Ascending aorta (tissue), 2 donors: ENCODE data around the gene TIPRL. TPM values are rescaled to one million over a fixed set of nuclear protein-coding genes. Genes with fewer than 3 reads are reported as not detected.

Source experiments
- DNase-seq, 2 donors: peaks; one replicate each; pipeline ENCODE4 v3.0.0-alpha.2; 2019; ENCODE audit warnings: low spot score in 2 of 2
- H3K27ac ChIP-seq, 2 donors: fragments of 200-600 bp; sonication (generic); one replicate each; pipeline ENCODE4 v1.5.1; 2016 to 2017; ENCODE audit warnings: mild to moderate bottlenecking in 1 of 2
- H3K27me3 ChIP-seq: fragments of 200-600 bp; sonication (generic); one replicate; pipeline ENCODE4 v1.5.1; 2017
- H3K36me3 ChIP-seq, 2 donors: fragments of 200-600 bp; sonication (generic); one replicate each; pipeline ENCODE4 v1.5.1; 2016
- H3K4me1 ChIP-seq, 2 donors: fragments of 200-600 bp; sonication (generic); one replicate each; pipeline ENCODE4 v1.5.1; 2016 to 2017; ENCODE audit warnings: mild to moderate bottlenecking in 1 of 2
- H3K4me3 ChIP-seq, 2 donors: fragments of 200-600 bp; sonication (generic); one replicate each; pipeline ENCODE4 v1.5.1; 2016 to 2017; ENCODE audit warnings: mild to moderate bottlenecking in 1 of 2
- H3K9me3 ChIP-seq, 2 donors: fragments of 200-600 bp; sonication (generic); one replicate each; pipeline ENCODE4 v1.5.1; 2016
- CTCF ChIP-seq, 3 experiments: fragments of 200-600 bp in 2 of 3; fragments of 450-650 bp in 1 of 3; sonication (generic) in 2 of 3; IDR thresholded peaks; one replicate each; pipeline ENCODE4 v1.5.1; 2016 to 2019; ENCODE audit warnings: antibody characterized with exemption in 3 of 3, mild to moderate bottlenecking in 1 of 3, moderate library complexity in 1 of 3
- intact Hi-C: fragments of 100-400 bp; cut with DNase I; formaldehyde crosslinking; loops from one replicate; pipeline ENCODE4 v1.15.1; 2023
- total RNA-seq: library from RNA; depleted of rRNA; stranded (reverse); fragments of >200 nt; gene quantifications from one replicate; pipeline ENCODE4 v1.1.0, GENCODE V29; 2016

TIPRL gene
- total RNA-seq, 1 donor from 2014 or later: 2.7 TPM

DNA sequence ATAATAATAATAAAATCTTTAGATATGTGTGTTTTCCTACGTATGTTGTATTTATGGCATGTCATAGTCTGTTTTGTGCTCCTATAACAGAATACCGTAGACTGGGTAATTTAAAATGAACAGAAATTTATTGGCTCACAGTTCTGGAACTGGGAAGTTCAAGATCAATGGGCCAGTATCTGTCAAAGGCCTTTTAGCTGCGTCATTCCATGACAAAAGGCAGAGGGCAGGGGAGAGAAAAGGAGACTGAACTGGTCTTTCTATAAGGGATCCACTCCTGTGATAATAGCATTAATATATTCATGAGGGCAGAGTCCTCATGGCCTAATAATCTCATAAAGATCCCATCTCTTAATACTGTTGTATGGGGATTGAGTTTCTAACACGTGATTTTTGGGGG lies 39.9 kb downstream of the TIPRL start:
- no peaks in the 10 kb centered on the region for H3K36me3 ChIP-seq
- DNase-seq: no peak
- H3K27ac ChIP-seq: no peak overlapping the region
- no peak overlapping the region for H3K4me3 ChIP-seq
- TF ChIP-seq CTCF (IDR thresholded peaks at IDR 0.05): no peak
- intact Hi-C loops: no loop called here
- no peaks in the 10 kb centered on the region for H3K27me3 ChIP-seq
- peaks cover 0 to 2% of the 10 kb centered on the region in 2 donors for H3K4me1 ChIP-seq
- H3K9me3 ChIP-seq: no peaks in the 10 kb centered on the region

DNA sequence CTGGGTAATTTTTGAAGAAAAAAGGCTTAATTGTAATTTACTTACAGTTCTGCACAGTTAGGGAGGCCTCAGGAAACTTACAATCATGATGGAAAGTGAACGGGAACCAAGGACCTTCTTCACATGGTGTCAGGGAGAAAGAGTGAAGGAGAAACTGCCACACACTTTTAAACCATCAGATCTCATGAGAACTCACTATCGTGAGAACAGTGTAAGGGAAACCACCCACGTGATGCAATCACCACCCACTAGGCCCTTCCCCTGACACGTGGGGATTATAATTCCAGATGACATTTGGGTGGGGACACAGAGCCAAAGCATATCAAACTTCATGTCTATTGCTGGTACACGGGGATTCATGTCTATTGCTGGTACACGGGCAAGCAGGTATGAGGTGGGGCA lies 41.7 kb downstream of the TIPRL start:
- H3K27me3 ChIP-seq: no peaks in the 10 kb centered on the region
- peaks cover 0 to 5% of the 10 kb centered on the region in 2 donors for H3K4me1 ChIP-seq
- H3K27ac ChIP-seq: no peak overlapping the region
- TF ChIP-seq CTCF (IDR thresholded peaks at IDR 0.05): no peak
- H3K9me3 ChIP-seq: no peaks in the 10 kb centered on the region
- H3K4me3 ChIP-seq: no peak overlapping the region
- DNase-seq: no peak
- intact Hi-C loops: loop anchor here (10.0 kb wide), 1 partner anchor 884 kb away; the partner anchor contains the start of gene ATP1B1
- H3K36me3 ChIP-seq: no peaks in the 10 kb centered on the region

DNA sequence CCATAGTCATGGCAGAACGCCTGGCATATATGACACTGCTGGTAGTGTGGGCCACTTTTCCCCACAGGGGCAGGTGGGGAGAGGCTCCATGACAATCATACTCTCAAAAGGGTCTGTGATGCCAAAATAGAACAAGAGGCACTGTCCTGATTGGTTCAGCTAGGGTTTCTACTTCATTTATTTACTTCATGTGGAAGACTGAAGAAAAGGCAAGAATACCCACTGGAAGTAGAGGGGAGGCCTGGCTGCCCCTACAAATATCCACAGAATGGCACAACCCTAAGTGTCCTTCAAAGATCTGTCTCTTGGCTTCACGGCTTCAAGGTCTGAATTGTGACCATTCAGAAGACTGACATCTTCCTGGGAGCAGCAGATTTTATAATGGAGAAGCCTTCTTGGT lies 42.5 kb downstream of the TIPRL start:
- no peak overlapping the region for H3K27ac ChIP-seq
- no peak for TF ChIP-seq CTCF (IDR thresholded peaks at IDR 0.05)
- H3K27me3 ChIP-seq: no peaks in the 10 kb centered on the region
- no peak for DNase-seq
- intact Hi-C loops: loop anchor here (10.0 kb wide), 1 partner anchor 884 kb away; the partner anchor contains the start of gene ATP1B1
- H3K36me3 ChIP-seq: no peaks in the 10 kb centered on the region
- peaks cover 0 to 4% of the 10 kb centered on the region in 2 donors for H3K4me1 ChIP-seq
- H3K9me3 ChIP-seq: no peaks in the 10 kb centered on the region
- H3K4me3 ChIP-seq: no peak overlapping the region

- Histone ChIP-seq H3K9me3 (no peaks in the 10 kb centered on the region), H3K27ac (no peak overlapping the region), H3K36me3 (no peaks in the 10 kb centered on the region), H3K27me3 (no peaks in the 10 kb centered on the region), H3K4me1 (peaks cover 0 to 3% of the 10 kb centered on the region in 2 donors), H3K4me3 (no peak overlapping the region)
- intact Hi-C loops: loop anchor here (10.0 kb wide), 1 partner anchor 882 kb away; the partner anchor contains the start of gene ATP1B1
- no peak for TF ChIP-seq CTCF (IDR thresholded peaks at IDR 0.05)
- DNase-seq: no peak
Measured at GRCh38 chr1:168223261-168223660, 44.5 kb downstream of the TIPRL start.

DNA sequence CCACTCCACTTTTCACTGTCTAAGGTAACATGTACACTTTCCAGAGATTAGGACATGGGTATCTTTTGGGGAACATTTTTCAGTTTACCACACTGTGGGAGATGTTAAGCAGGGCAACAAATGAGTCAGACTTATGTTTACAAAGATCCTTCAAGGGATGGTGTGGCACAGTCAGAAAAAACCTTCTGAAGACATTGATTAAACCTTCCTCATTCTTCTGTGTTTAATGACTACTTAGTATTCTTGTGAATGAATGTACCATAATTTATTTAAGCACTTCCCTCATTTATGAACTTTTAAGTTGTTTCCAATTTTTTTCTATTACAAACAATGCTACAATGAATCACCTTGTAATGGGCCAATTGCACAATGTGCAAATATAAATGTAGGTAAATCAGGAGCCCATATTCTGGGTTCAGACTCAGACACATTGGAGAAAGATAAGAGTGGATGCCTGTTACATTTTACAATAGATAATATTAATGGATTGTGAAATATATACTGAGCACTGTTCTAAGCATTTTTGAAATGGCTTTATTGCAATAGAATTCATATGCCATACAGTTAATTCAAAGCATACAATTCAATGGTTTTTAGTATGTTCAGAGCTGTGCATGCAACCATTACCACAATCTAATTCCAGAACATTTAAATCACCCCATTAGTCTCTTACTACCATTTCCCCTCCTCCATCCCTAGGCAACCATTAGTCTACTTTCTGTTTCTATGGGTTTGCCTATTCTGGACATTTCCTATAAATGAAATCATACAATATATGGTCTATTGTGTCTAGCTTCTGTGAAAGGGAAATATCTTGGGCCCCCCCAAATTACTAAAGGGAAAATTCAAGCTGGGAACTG lies 45.1 kb downstream of the TIPRL start:
- intact Hi-C loops: loop anchor here (10.0 kb wide), 1 partner anchor 881 kb away; the partner anchor contains the start of gene ATP1B1
- peaks cover 0 to 6% of the 10 kb centered on the region in 2 donors for H3K4me1 ChIP-seq
- TF ChIP-seq CTCF (IDR thresholded peaks at IDR 0.05): no peak

More for the DNA sequence above, 45.1 kb downstream of the TIPRL start:
- Histone ChIP-seq H3K36me3 (no peaks in the 10 kb centered on the region), H3K4me3 (no peak overlapping the region), H3K27ac (no peak overlapping the region), H3K9me3 (no peaks in the 10 kb centered on the region), H3K27me3 (no peaks in the 10 kb centered on the region)
- DNase-seq: no peak
